NCI-H1105 (cell line): ENCODE measurements around the gene COBL.

Source experiments
- DNase-seq: peaks from one replicate; lab custom pipeline; 2025; lab: John Stamatoyannopoulos, UW

Gene COBL

DNA sequence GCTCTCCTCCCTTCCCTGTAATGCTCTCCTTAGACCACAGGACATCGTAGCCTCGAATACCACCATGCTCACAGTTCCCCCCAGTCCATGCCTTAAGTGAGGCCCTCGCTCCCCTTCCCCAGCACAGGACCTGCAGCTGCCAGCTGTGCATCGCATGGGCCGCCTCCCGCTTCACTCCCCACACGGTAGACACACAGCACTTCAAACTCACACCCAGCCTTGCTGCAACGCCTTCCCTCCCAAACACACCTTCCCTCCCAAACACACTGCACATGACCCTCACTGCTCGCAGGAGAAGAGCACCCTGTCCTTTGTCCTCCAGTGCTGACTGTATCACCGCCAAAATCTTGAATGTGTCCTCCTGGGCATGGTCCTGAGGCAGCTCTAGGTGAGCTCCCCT lies 42.6 kb downstream of the COBL start:
- no peak for DNase-seq

DNA sequence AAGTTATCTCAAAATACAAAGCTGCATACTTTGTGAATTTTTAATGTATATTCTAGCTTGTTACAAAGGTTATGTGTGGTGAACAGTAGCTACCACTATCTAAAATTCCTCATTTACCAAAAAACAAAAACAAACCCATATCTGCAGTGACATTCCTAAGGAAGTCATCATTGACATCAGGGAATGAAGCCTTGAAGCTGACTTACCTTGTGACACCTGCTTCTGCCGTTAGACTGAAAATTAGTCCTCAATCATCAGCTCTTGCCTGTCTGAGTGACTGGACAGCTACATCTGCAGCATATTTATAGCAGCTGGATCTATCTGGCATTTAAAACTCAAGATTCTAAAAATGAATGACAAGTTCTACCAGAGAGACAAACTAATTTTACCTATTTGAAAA lies 43.2 kb downstream of the COBL start:
- no peak for DNase-seq

GRCh38 chr7:51270965-51271364 lies 45.6 kb downstream of the COBL start:
- no peak for DNase-seq

- DNase-seq, result no peak
These were observed 46.7 kb downstream of the COBL start for GRCh38 chr7:51269911-51270310.

- no peak for DNase-seq
These were observed 47.3 kb downstream of the COBL start for GRCh38 chr7:51269321-51269720.

DNA sequence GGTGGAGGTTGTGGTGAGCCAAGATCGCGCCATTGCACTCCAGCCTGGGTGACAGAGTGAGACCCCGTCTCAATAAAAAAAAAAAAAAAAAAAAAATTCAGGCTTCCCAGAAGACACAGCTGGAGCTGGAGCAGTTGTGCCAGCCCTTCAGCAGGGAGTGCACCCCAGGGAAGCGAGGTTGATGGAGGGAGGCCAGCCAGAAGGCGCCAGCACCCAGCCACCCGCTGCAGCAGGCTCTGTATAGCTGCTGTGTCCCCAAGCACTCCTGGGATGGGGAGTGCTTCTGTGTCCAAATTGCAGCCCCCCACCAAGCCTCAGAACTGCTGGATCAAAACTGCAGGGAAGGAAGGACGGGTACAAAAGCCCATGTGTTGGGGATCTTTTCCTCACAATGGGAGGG lies 47.8 kb downstream of the COBL start:
- no peak for DNase-seq

GRCh38 chr7:51267169-51267568 lies 49.4 kb downstream of the COBL start:
- no peak for DNase-seq

GRCh38 chr7:51265066-51265907 lies 51.3 kb downstream of the COBL start:
- DNase-seq, result no peak

GRCh38 chr7:51263631-51264484 lies 52.8 kb downstream of the COBL start:
- no peak for DNase-seq

DNA sequence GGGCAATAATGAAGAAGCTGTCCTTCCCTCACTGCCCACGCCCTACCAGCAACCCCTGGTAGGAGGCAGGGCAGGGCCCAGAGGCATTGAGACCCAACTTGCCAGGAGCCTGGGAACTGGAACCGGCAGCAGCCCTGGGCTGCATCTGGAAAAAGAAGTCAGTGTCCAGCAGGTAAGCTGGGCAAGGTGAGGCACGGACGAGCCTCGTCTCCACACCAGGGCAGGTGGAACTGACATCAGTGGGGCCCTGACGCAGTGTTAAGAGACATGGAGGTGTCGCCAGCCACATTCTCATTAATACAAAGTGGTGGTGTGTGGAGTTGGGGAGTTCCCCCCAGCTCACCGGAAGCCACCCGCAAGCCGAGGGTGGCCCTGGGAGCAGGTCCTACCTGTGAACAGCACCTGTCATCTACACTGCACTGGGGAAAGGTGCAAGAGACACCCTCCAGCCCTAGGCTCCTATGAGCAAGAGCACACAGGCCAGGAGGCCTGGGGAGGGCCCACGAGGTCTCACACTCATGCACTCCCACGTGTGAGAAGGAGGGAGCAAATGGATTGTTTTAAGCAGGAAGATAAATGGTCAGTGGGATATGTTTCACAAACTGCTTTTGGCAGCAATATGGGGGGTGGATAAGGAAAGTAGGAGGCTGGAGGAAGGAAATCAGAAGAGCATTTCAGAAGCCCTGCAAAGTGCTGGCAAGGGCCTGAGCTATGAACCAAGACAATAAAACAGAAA lies 53.6 kb downstream of the COBL start:
- DNase-seq, result no peak

DNA sequence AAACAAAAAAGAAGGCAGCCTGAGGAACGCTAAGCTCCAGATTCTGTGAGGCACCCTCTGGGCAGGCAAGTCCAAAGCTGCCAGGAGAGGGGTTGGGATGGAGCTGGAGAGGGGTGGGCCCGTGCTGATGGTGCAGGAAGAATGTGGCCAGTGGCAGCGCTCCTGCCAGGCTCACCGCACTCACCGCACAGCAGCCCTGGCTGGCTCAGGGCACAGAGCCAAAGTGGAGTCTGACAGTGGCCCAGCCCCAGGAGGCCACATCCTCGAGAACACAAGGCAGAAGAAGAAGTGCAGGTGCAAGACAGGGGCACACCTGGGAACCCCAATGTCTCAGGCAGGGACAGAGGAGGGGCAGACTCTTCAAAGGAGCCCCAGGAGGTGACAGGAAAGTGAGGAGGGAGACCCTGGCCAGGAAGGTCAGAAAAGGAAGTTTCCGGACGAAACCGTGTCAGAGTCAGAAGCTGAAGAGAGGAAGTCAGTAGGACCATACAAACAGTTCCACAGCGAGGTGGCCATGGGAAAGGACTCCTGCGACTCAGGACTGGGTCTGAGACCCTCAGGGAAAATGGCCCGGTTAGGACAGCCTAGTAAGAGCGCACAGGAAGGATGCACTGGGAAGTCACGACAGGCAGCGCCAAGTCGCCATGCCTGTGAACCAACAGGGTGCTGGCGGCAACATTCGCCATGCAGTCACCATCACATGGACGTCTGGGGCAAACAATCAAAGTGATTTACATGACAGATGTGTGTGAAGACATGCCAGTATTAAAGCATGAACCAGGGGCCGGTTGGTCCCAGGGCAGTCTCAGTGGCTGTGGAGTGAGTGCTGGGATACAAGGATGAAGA lies 54.4 kb downstream of the COBL start:
- no peak for DNase-seq

- DNase-seq, result no peak
These were observed 55.3 kb downstream of the COBL start for GRCh38 chr7:51261117-51261835.

GRCh38 chr7:51260516-51260915 lies 56.1 kb downstream of the COBL start:
- no peak for DNase-seq

DNA sequence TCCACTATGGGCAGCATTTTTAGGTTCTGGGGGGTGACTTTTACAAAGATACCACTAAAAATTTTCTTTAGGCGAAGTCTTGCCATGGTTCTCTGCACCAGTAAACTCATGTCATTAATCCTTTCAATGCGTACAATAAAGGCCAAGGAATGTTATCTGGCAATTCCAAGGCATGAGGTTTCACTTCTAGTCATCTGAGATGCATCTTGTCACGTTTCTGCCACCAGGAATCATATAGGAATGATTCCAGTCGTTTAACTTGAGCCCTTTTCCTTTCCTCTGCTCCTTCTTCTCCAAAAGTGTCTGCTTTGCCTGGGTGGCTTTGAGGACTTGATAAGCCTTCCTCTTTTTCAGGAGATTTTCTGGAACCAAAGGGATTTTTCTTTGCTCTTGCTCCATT lies 56.8 kb downstream of the COBL start:
- no peak for DNase-seq

- DNase-seq, result no peak
These were observed 59.7 kb downstream of the COBL start for GRCh38 chr7:51256916-51257315.

- no peak for DNase-seq
These were observed 60.3 kb downstream of the COBL start for GRCh38 chr7:51256209-51256781.

GRCh38 chr7:51255536-51256208 lies 60.9 kb downstream of the COBL start:
- no peak for DNase-seq

- no peak for DNase-seq
These were observed 61.6 kb downstream of the COBL start for GRCh38 chr7:51255036-51255435.

- no peak for DNase-seq
These were observed 63.5 kb downstream of the COBL start for GRCh38 chr7:51253157-51253556.

GRCh38 chr7:51251290-51251689 lies 65.3 kb downstream of the COBL start:
- DNase-seq, result no peak
